Measurements from ENCODE around the gene RB1. TPM values are rescaled to one million over a fixed set of nuclear protein-coding genes. Genes with fewer than 3 reads are reported as not detected.

The RB1 gene
- total RNA-seq, 2 donors from 2014 or later = 18.7 to 20.1 TPM

DNA sequence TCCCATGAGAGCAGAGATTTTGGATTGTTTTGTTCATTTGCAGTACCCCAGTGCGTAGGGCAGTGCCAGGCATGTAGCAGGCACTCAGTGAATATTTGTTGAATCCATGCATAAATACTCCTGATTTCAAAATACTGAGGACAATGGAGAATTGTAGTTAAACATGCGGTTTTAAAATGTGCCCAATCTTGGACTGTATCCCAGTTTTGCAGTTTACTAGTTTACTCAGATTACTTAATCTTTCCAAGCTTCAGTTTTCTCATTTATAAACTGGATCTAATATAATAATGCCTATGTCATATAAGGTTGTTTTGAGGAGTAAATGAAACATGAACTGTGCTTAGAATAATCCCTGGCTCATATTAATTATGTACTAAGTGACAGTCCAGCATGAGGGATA, 190.3 kb downstream of the RB1 start:
- H3K4me1 Mint-ChIP-seq = peaks cover 6% of the 10 kb centered on the region
- TF ChIP-seq, protein P1, sequence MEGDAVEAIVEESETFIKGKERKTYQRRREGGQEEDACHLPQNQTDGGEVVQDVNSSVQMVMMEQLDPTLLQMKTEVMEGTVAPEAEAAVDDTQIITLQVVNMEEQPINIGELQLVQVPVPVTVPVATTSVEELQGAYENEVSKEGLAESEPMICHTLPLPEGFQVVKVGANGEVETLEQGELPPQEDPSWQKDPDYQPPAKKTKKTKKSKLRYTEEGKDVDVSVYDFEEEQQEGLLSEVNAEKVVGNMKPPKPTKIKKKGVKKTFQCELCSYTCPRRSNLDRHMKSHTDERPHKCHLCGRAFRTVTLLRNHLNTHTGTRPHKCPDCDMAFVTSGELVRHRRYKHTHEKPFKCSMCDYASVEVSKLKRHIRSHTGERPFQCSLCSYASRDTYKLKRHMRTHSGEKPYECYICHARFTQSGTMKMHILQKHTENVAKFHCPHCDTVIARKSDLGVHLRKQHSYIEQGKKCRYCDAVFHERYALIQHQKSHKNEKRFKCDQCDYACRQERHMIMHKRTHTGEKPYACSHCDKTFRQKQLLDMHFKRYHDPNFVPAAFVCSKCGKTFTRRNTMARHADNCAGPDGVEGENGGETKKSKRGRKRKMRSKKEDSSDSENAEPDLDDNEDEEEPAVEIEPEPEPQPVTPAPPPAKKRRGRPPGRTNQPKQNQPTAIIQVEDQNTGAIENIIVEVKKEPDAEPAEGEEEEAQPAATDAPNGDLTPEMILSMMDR (conservative IDR thresholded peaks at IDR 0.05) = no peak
- Histone ChIP-seq H3K9ac (ENCODE audit: extremely low read depth, low read length, poor library complexity, severe bottlenecking) (no peak overlapping the region), H3K27ac (ENCODE audit: low read depth, low read length) (no peak overlapping the region), H3K9me3 (ENCODE audit: control insufficient read depth, low read length) (no peaks in the 10 kb centered on the region), H3K27me3 (ENCODE audit: control insufficient read depth, insufficient read depth, low read length, poor library complexity, severe bottlenecking) (no peaks in the 10 kb centered on the region), H3K36me3 (ENCODE audit: control insufficient read depth, insufficient read depth, low read length) (no peaks in the 10 kb centered on the region), H3K4me1 (ENCODE audit: control insufficient read depth, insufficient read depth, low read length) (no peaks in the 10 kb centered on the region), H3K4me3 (ENCODE audit: low read length) (no peak overlapping the region)
- H3K36me3 Mint-ChIP-seq (ENCODE audit: low read depth) = no peaks in the 10 kb centered on the region
- no peak overlapping the region for H3K27ac Mint-ChIP-seq
- H3K9me3 Mint-ChIP-seq = no peaks in the 10 kb centered on the region
- WGBS, 2 experiments (ENCODE audit: insufficient coverage in 1 of 2, insufficient read length in 1 of 2) = 85 to 92% methylated on average over 2 of the region's 2 CpGs
- H3K27me3 Mint-ChIP-seq (ENCODE audit: insufficient read depth) = no peaks in the 10 kb centered on the region
- DNase-seq = no peak
- no peak overlapping the region for H3K4me3 Mint-ChIP-seq

GRCh38 chr13:48494874-48495273, 191.3 kb downstream of the RB1 start:
- H3K4me1 Mint-ChIP-seq = peaks cover 6% of the 10 kb centered on the region

GRCh38 chr13:48496271-48497161, 193.0 kb downstream of the RB1 start:
- no peaks in the 10 kb centered on the region for H3K9me3 Mint-ChIP-seq
- H3K36me3 Mint-ChIP-seq (ENCODE audit: low read depth) = no peaks in the 10 kb centered on the region
- H3K4me3 ChIP-seq (ENCODE audit: low read length) = no peak overlapping the region
- no peak overlapping the region for H3K9ac ChIP-seq (ENCODE audit: extremely low read depth, low read length, poor library complexity, severe bottlenecking)
- H3K27me3 Mint-ChIP-seq (ENCODE audit: insufficient read depth) = no peaks in the 10 kb centered on the region
- no peaks in the 10 kb centered on the region for H3K4me1 ChIP-seq (ENCODE audit: control insufficient read depth, insufficient read depth, low read length)
- no peaks in the 10 kb centered on the region for H3K27me3 ChIP-seq (ENCODE audit: control insufficient read depth, insufficient read depth, low read length, poor library complexity, severe bottlenecking)
- no peak overlapping the region for H3K27ac Mint-ChIP-seq
- no peak overlapping the region for H3K4me3 Mint-ChIP-seq
- no peaks in the 10 kb centered on the region for H3K36me3 ChIP-seq (ENCODE audit: control insufficient read depth, insufficient read depth, low read length)
- no peaks in the 10 kb centered on the region for H3K9me3 ChIP-seq (ENCODE audit: control insufficient read depth, low read length)
- TF ChIP-seq, protein P1 (conservative IDR thresholded peaks at IDR 0.05) = no peak
- no peak for DNase-seq
- WGBS, 2 experiments (ENCODE audit: insufficient coverage in 1 of 2, insufficient read length in 1 of 2) = 93% methylated on average over 3 to 5 of the region's 7 CpGs
- H3K27ac ChIP-seq (ENCODE audit: low read depth, low read length) = no peak overlapping the region
- peaks cover 12% of the 10 kb centered on the region for H3K4me1 Mint-ChIP-seq

More at GRCh38 chr13:48494874-48495273, 191.3 kb downstream of the RB1 start:
- Histone ChIP-seq H3K27me3 (ENCODE audit: control insufficient read depth, insufficient read depth, low read length, poor library complexity, severe bottlenecking) (no peaks in the 10 kb centered on the region), H3K9me3 (ENCODE audit: control insufficient read depth, low read length) (no peaks in the 10 kb centered on the region), H3K36me3 (ENCODE audit: control insufficient read depth, insufficient read depth, low read length) (no peaks in the 10 kb centered on the region), H3K27ac (ENCODE audit: low read depth, low read length) (no peak overlapping the region), H3K9ac (ENCODE audit: extremely low read depth, low read length, poor library complexity, severe bottlenecking) (no peak overlapping the region), H3K4me1 (ENCODE audit: control insufficient read depth, insufficient read depth, low read length) (no peaks in the 10 kb centered on the region), H3K4me3 (ENCODE audit: low read length) (no peak overlapping the region)
- Mint-ChIP-seq H3K36me3 (ENCODE audit: low read depth) (no peaks in the 10 kb centered on the region), H3K27me3 (ENCODE audit: insufficient read depth) (no peaks in the 10 kb centered on the region), H3K9me3 (no peaks in the 10 kb centered on the region), H3K4me3 (no peak overlapping the region), H3K27ac (no peak overlapping the region)
- TF ChIP-seq, protein P1 (conservative IDR thresholded peaks at IDR 0.05) = no peak
- WGBS, 2 experiments (ENCODE audit: insufficient coverage in 1 of 2, insufficient read length in 1 of 2) = no CpG with 5 or more reads among the region's 1 CpG
- DNase-seq = no peak
